Activated CD4-positive, CD25-positive, alpha-beta regulatory T cell treated with anti-CD3 and anti-CD28 coated beads, Interleukin-2, amount 50 U/mL, for 24 hours (primary cell): ENCODE data around the gene NLRC5.
A peak's percentile ranks its signal among the peaks of the same experiment; 100 is the strongest.
"Not testable (repeated sequence)": the region's sequence is repeated elsewhere in the genome, so short reads cannot be mapped to it uniquely, and the experiment has no call there.

ENCODE experiments used
- ATAC-seq, 2 donors: fragments of 150-1000 bp; cut with Tn5 transposase; one replicate each; pipeline ENCODE4 v1.10.0; 2021; ENCODE audit warnings: mild to moderate bottlenecking in 1 of 2, moderate library complexity in 1 of 2

The NLRC5 gene

GRCh38 chr16:57003439-57004386 lies 14.4 kb downstream of the NLRC5 start:
- ATAC-seq, result no peak

GRCh38 chr16:57004387-57005250 lies 15.3 kb downstream of the NLRC5 start:
- no peak for ATAC-seq

- not testable (repeated sequence) for ATAC-seq
Measured at GRCh38 chr16:57005597-57005996, 16.2 kb downstream of the NLRC5 start.

- ATAC-seq, result no peak
Measured at GRCh38 chr16:57007050-57007449, 17.7 kb downstream of the NLRC5 start.

GRCh38 chr16:57007530-57007929 lies 18.2 kb downstream of the NLRC5 start:
- ATAC-seq, result no peak

- ATAC-seq, result no peak
Measured at GRCh38 chr16:57008440-57008839, 19.1 kb downstream of the NLRC5 start.

- ATAC-seq, result no peak
Measured at GRCh38 chr16:57009643-57010170, 20.4 kb downstream of the NLRC5 start.

GRCh38 chr16:57012353-57012752 lies 23.0 kb downstream of the NLRC5 start:
- no peak for ATAC-seq

GRCh38 chr16:57013229-57013628 lies 23.9 kb downstream of the NLRC5 start:
- ATAC-seq, result no peak

GRCh38 chr16:57013902-57014301 lies 24.5 kb downstream of the NLRC5 start:
- ATAC-seq, result no peak

- no peak for ATAC-seq
Measured at GRCh38 chr16:57016301-57016700, 26.9 kb downstream of the NLRC5 start.

- ATAC-seq, result no peak
Measured at GRCh38 chr16:57016831-57017230, 27.5 kb downstream of the NLRC5 start.

- ATAC-seq, result no peak
Measured at GRCh38 chr16:57017251-57017650, 27.9 kb downstream of the NLRC5 start.

GRCh38 chr16:57019746-57020145 lies 30.4 kb downstream of the NLRC5 start:
- ATAC-seq, result no peak

- no peak for ATAC-seq
Measured at GRCh38 chr16:57020651-57021050, 31.3 kb downstream of the NLRC5 start.

- ATAC-seq, result no peak
Measured at GRCh38 chr16:57021757-57022156, 32.4 kb downstream of the NLRC5 start.

- ATAC-seq, result no peak
Measured at GRCh38 chr16:57022445-57022844, 33.1 kb downstream of the NLRC5 start.

GRCh38 chr16:57023541-57024249 lies 34.3 kb downstream of the NLRC5 start:
- ATAC-seq, result peak; percentile 46 to 55

- no peak for ATAC-seq
Measured at GRCh38 chr16:57024894-57025680, 35.7 kb downstream of the NLRC5 start.

- ATAC-seq, result no peak
Measured at GRCh38 chr16:57025941-57026777, 36.8 kb downstream of the NLRC5 start.

GRCh38 chr16:57026778-57027062 lies 37.4 kb downstream of the NLRC5 start:
- no peak for ATAC-seq
